K562 (cell line): ENCODE measurements around the gene VTI1B. TPM values are rescaled to one million over a fixed set of nuclear protein-coding genes. Genes with fewer than 3 reads are reported as not detected.

Experiments used
- ARID1B ChIP-seq: fragments of 450-650 bp; IDR thresholded peaks from 2 replicates; pipeline ENCODE4 v1.6.1; 2016; ENCODE audit warnings: antibody characterized with exemption, mild to moderate bottlenecking, inconsistent platforms
- ASH1L ChIP-seq: fragments of 450-650 bp; IDR thresholded peaks from 2 replicates; pipeline ENCODE4 v1.6.1; 2018; ENCODE audit warnings: borderline replicate concordance, mild to moderate bottlenecking, low read depth; ENCODE audit not compliant: partially characterized antibody
- CREB1 ChIP-seq, 2 experiments: sonication (generic) in 1 of 2; formaldehyde crosslinking in 1 of 2; IDR thresholded peaks; 2 replicates each; pipeline versions ENCODE4 v1.6.1 to v1.8.0; 2012 to 2022; ENCODE audit warnings: inconsistent platforms in 1 of 2, mild to moderate bottlenecking in 1 of 2, missing genetic modification reagents in 1 of 2, moderate library complexity in 1 of 2
- EGR1 ChIP-seq: fragments of 450-650 bp; conservative IDR thresholded peaks from 2 replicates; pipeline ENCODE4 v1.6.1; 2017; ENCODE audit warnings: mild to moderate bottlenecking
- ETV1 ChIP-seq: fragments of 450-650 bp; conservative IDR thresholded peaks from 2 replicates; pipeline ENCODE4 v1.6.1; 2016; ENCODE audit warnings: missing genetic modification characterization, control low read depth, low read depth, missing compliant biosample characterization
- HDAC2 ChIP-seq: fragments of 450-650 bp; IDR thresholded peaks from 2 replicates; pipeline ENCODE4 v1.6.1; 2016; ENCODE audit warnings: mild to moderate bottlenecking
- MEIS2 ChIP-seq: fragments of 450-650 bp; IDR thresholded peaks from 2 replicates; pipeline ENCODE4 v1.6.1; 2014; ENCODE audit warnings: mild to moderate bottlenecking; ENCODE audit not compliant: partially characterized antibody
- MTA1 ChIP-seq: fragments of 450-650 bp; IDR thresholded peaks from 2 replicates; pipeline ENCODE4 v1.6.1; 2017; ENCODE audit warnings: borderline replicate concordance
- POLR2B ChIP-seq: fragments of 450-650 bp; IDR thresholded peaks from 2 replicates; pipeline ENCODE4 v1.6.1; 2018; ENCODE audit warnings: low read depth; ENCODE audit not compliant: partially characterized antibody
- POLR2H ChIP-seq: IDR thresholded peaks from 2 replicates; pipeline ENCODE4 v1.6.1; 2016; ENCODE audit warnings: missing genetic modification characterization, low read depth, mild to moderate bottlenecking, control low read depth, missing compliant biosample characterization, moderate library complexity
- RBM39 ChIP-seq: fragments of 200-400 bp; formaldehyde crosslinking; optimal IDR thresholded peaks from 2 replicates; pipeline ENCODE3; 2018; ENCODE audit warnings: low read depth, low read length
- SMAD3 ChIP-seq: fragments of 450-650 bp; formaldehyde crosslinking; conservative IDR thresholded peaks from 2 replicates; pipeline ENCODE4 v1.4.0; 2020; ENCODE audit warnings: mild to moderate bottlenecking
- SMARCA4 ChIP-seq: fragments of 450-650 bp; IDR thresholded peaks from 2 replicates; pipeline ENCODE4 v1.6.1; 2016
- SMARCC2 ChIP-seq: fragments of 450-650 bp; IDR thresholded peaks from 2 replicates; pipeline ENCODE4 v1.6.1; 2017; ENCODE audit warnings: antibody characterized with exemption, moderate library complexity, mild to moderate bottlenecking, low read depth
- TAF1 ChIP-seq: IDR thresholded peaks from 2 replicates; pipeline ENCODE4 v1.6.1; 2011; ENCODE audit warnings: mild to moderate bottlenecking, low read length, moderate library complexity; ENCODE audit not compliant: insufficient read depth, control insufficient read depth, severe bottlenecking; ENCODE audit errors: extremely low read depth
- ZC3H8 ChIP-seq: fragments of 450-650 bp; IDR thresholded peaks from 2 replicates; pipeline ENCODE4 v1.6.1; 2017
- ZNF121 ChIP-seq: sonication (generic); formaldehyde crosslinking; conservative IDR thresholded peaks from 2 replicates; pipeline ENCODE4 v1.8.0; 2022; ENCODE audit warnings: missing genetic modification reagents
- ZNF699 ChIP-seq: fragments of 250-450 bp; sonication (Bioruptor Pico); IDR thresholded peaks from 2 replicates; pipeline ENCODE4 v1.8.0; 2021; ENCODE audit warnings: mild to moderate bottlenecking, moderate library complexity; ENCODE audit not compliant: insufficient replicate concordance
- polyA plus RNA-seq, 8 experiments: library from polyadenylated mRNA; depleted of rRNA in 4 of 8; stranded (reverse) in 5 of 8; unstranded in 3 of 8; fragments of >200 nt; fragmentation: Nextera tagmentation in 2 of 8; fragmentation: Illumina TruSeq in 1 of 8; extraction: Ambion mirVana in 2 of 8; extraction: Trizol in 1 of 8; gene quantifications; 2 replicates each; pipeline versions ENCODE4 v1.2.1 to v1.2.3, GENCODE V29; 2011 to 2014; ENCODE audit warnings: inconsistent platforms in 1 of 8, missing spikeins in 1 of 8
- total RNA-seq, 7 experiments: library from RNA; depleted of rRNA in 6 of 7; stranded (reverse); fragments of >200 nt in 6 of 7; fragmentation: Illumina TruSeq in 2 of 7; extraction: Trizol in 2 of 7; gene quantifications; 2 replicates each; pipeline versions ENCODE4 v1.2.1 to v1.2.3, GENCODE V29; 2011 to 2021; ENCODE audit warnings: low replicate concordance in 1 of 7
- TF ChIP-seq, protein P1 (sequence below): fragments of 250-450 bp; sonication (Bioruptor Pico); IDR thresholded peaks from 2 replicates; pipeline ENCODE4 v1.8.0; 2021; ENCODE audit warnings: moderate library complexity, mild to moderate bottlenecking, inconsistent platforms
- TF ChIP-seq, protein P2 (sequence below): sonication (generic); formaldehyde crosslinking; IDR thresholded peaks from 2 replicates; pipeline ENCODE4 v1.8.0; 2022; ENCODE audit warnings: missing genetic modification reagents, mild to moderate bottlenecking, moderate library complexity, borderline replicate concordance
- TF ChIP-seq, protein P3 (sequence below), 2 experiments: IDR thresholded peaks; 2 replicates each; pipeline ENCODE4 v1.6.1; 2011; ENCODE audit warnings: borderline replicate concordance in 1 of 2, control low read depth in 1 of 2, low read depth in 1 of 2, low read length in 1 of 2, mild to moderate bottlenecking in 1 of 2, mixed read lengths in 1 of 2, moderate library complexity in 1 of 2; ENCODE audit not compliant: insufficient read depth in 1 of 2, insufficient read length in 1 of 2, poor library complexity in 1 of 2, severe bottlenecking in 1 of 2; ENCODE audit errors: extremely low read depth in 1 of 2
- TF ChIP-seq, protein P4 (sequence below): sonication (generic); formaldehyde crosslinking; IDR thresholded peaks from 2 replicates; pipeline ENCODE4 v1.8.0; 2022; ENCODE audit warnings: mild to moderate bottlenecking, missing genetic modification reagents

Gene VTI1B
- total and polyA plus RNA-seq, 9 of the 15 experiments (the other 6 are each of a cell fraction or from before 2014, with no cell fraction given) = 7.8 to 69.8 (median 50.1) TPM

DNA sequence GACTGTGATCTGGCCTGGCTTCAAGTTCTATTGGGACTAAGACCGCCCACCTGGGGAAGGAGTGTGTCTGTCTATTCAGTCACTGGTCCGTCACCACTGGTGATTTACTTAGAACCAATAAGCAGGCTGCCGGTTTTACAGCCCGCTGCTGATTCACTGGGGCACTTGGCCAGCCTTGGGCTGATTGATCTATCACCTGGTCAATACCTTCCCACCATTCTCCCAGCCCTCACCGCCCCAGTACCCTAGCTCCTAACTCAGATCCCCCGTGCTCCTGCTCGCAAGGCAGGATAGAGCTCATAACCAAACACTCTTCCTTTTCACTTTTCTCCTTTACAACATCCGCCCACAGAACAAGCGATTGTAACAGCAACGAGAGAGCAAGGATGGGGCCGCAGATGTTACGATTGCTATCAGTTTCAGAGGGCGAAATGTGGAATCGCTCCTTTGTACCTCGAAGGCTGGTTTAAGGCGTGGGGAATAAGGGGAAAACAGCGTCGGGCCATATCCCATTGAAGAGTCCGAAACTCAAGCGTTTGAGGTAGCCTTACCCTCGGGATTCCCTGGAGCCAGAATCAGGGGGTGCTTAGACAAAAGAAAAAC, 20.5 kb upstream of the VTI1B start (continued):
- TF ChIP-seq ETV1 = 0 out of 2 replicates have a peak, but pooled peaks have one; percentile 14
- no peak for TF ChIP-seq ZC3H8
- TF ChIP-seq SMAD3 (CRISPR knock-in tag) = no peak
- TF ChIP-seq ASH1L = no peak
- TF ChIP-seq POLR2H (tag) = peak; percentile 37; the same call in 1 of the 2 replicates
- no peak for TF ChIP-seq MTA1
- TF ChIP-seq MEIS2 = peak; percentile 67
- TF ChIP-seq, protein P1, sequence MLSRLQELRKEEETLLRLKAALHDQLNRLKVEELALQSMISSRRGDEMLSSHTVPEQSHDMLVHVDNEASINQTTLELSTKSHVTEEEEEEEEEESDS (CRISPR knock-in tag) = no peak
- TF ChIP-seq, protein P2, sequence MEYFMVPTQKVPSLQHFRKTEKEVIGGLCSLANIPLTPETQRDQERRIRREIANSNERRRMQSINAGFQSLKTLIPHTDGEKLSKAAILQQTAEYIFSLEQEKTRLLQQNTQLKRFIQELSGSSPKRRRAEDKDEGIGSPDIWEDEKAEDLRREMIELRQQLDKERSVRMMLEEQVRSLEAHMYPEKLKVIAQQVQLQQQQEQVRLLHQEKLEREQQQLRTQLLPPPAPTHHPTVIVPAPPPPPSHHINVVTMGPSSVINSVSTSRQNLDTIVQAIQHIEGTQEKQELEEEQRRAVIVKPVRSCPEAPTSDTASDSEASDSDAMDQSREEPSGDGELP = peak; percentile 57
- TF ChIP-seq RBM39 = no peak
- TF ChIP-seq SMARCC2 = no peak
- no peak for TF ChIP-seq ZNF121 (CRISPR knock-in tag)
- peak; percentile 60 for TF ChIP-seq POLR2B
- TF ChIP-seq EGR1 = peak; percentile 50
- TF ChIP-seq, protein P3, sequence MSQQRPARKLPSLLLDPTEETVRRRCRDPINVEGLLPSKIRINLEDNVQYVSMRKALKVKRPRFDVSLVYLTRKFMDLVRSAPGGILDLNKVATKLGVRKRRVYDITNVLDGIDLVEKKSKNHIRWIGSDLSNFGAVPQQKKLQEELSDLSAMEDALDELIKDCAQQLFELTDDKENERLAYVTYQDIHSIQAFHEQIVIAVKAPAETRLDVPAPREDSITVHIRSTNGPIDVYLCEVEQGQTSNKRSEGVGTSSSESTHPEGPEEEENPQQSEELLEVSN (IDR thresholded peaks at IDR 0.05; ENCODE audit: borderline replicate concordance in 1 of 2, extremely low read depth in 1 of 2, insufficient read depth in 1 of 2, insufficient read length in 1 of 2, low read depth in 1 of 2, low read length in 1 of 2, poor library complexity in 1 of 2, severe bottlenecking in 1 of 2) = peak in 1 of 2 experiments; percentile 4
- TF ChIP-seq, protein P4, sequence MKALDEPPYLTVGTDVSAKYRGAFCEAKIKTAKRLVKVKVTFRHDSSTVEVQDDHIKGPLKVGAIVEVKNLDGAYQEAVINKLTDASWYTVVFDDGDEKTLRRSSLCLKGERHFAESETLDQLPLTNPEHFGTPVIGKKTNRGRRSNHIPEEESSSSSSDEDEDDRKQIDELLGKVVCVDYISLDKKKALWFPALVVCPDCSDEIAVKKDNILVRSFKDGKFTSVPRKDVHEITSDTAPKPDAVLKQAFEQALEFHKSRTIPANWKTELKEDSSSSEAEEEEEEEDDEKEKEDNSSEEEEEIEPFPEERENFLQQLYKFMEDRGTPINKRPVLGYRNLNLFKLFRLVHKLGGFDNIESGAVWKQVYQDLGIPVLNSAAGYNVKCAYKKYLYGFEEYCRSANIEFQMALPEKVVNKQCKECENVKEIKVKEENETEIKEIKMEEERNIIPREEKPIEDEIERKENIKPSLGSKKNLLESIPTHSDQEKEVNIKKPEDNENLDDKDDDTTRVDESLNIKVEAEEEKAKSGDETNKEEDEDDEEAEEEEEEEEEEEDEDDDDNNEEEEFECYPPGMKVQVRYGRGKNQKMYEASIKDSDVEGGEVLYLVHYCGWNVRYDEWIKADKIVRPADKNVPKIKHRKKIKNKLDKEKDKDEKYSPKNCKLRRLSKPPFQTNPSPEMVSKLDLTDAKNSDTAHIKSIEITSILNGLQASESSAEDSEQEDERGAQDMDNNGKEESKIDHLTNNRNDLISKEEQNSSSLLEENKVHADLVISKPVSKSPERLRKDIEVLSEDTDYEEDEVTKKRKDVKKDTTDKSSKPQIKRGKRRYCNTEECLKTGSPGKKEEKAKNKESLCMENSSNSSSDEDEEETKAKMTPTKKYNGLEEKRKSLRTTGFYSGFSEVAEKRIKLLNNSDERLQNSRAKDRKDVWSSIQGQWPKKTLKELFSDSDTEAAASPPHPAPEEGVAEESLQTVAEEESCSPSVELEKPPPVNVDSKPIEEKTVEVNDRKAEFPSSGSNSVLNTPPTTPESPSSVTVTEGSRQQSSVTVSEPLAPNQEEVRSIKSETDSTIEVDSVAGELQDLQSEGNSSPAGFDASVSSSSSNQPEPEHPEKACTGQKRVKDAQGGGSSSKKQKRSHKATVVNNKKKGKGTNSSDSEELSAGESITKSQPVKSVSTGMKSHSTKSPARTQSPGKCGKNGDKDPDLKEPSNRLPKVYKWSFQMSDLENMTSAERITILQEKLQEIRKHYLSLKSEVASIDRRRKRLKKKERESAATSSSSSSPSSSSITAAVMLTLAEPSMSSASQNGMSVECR (CRISPR knock-in tag) = no peak
- 0 out of 2 replicates have a peak, but pooled peaks have one; percentile 18 for TF ChIP-seq ARID1B
- no peak for TF ChIP-seq ZNF699
- 0 out of 2 replicates have a peak, but pooled peaks have one; percentile 20 for TF ChIP-seq SMARCA4
- peak; percentile 33 for TF ChIP-seq TAF1
- no peak for TF ChIP-seq CREB1 (IDR thresholded peaks at IDR 0.05)
- 0 out of 2 replicates have a peak, but pooled peaks have one; percentile 25 for TF ChIP-seq CREB1 (CRISPR knock-in tag; IDR thresholded peaks at IDR 0.05)
- TF ChIP-seq HDAC2 = no peak
